H1 (cell line): Measurements from ENCODE around the gene LYL1. TPM values are rescaled to one million over a fixed set of nuclear protein-coding genes. Genes with fewer than 3 reads are reported as not detected.

Experiments used
- CTCF ChIA-PET: fragments of 300-600 bp; sonication (Branson Sonifier 250); formaldehyde crosslinking; loops from one replicate; lab custom pipeline; 2021; ENCODE audit not compliant: partially characterized antibody; lab: Charles Lee
- POLR2A ChIA-PET: fragments of 300-600 bp; sonication (Branson Sonifier 250); formaldehyde crosslinking; loops from one replicate; lab custom pipeline; 2021; ENCODE audit warnings: inconsistent platforms; ENCODE audit not compliant: partially characterized antibody; lab: Charles Lee
- DNase-seq, 2 experiments: peaks; one replicate each; pipeline versions ENCODE4 v3.0.0 to v3.0.0-alpha.2; 2010 to 2022; ENCODE audit warnings: low spot score in 2 of 2, low read depth in 1 of 2, mixed read lengths in 1 of 2
- FAIRE-seq: peaks from 2 replicates; lab custom pipeline; 2011; peaks lifted over from hg19 to GRCh38; lab: Jason Lieb, UNC
- H2AFZ ChIP-seq: 2 replicates; pipeline ENCODE4 v1.8.1; 2012; ENCODE audit warnings: low read length, inconsistent platforms
- H2AK5ac ChIP-seq: 2 replicates; pipeline ENCODE4 v1.6.1; 2013; ENCODE audit warnings: low read depth, low read length
- H2BK120ac ChIP-seq: replicated peaks from 2 replicates; pipeline ENCODE3; 2013; ENCODE audit warnings: low read depth, low read length, inconsistent platforms
- H2BK12ac ChIP-seq: 2 replicates; pipeline ENCODE4 v1.6.1; 2013; ENCODE audit warnings: low read depth, low read length
- H2BK15ac ChIP-seq: 2 replicates; pipeline ENCODE4 v1.6.1; 2013; ENCODE audit warnings: low read length
- H2BK20ac ChIP-seq: 2 replicates; pipeline ENCODE4 v1.6.1; 2013; ENCODE audit warnings: low read length
- H2BK5ac ChIP-seq: 2 replicates; pipeline ENCODE4 v1.6.1; 2013; ENCODE audit warnings: low read depth, low read length
- H3K14ac ChIP-seq: 2 replicates; pipeline ENCODE4 v1.6.1; 2013; ENCODE audit warnings: inconsistent platforms; ENCODE audit not compliant: insufficient read length
- H3K18ac ChIP-seq: 2 replicates; pipeline ENCODE4 v1.6.1; 2013; ENCODE audit warnings: low read length; ENCODE audit errors: extremely low read depth
- H3K23ac ChIP-seq: 2 replicates; pipeline ENCODE4 v1.6.1; 2013; ENCODE audit warnings: inconsistent platforms; ENCODE audit not compliant: insufficient read length
- H3K23me2 ChIP-seq: 2 replicates; pipeline ENCODE4 v1.6.1; 2013; ENCODE audit warnings: low read depth, low read length
- H3K27ac ChIP-seq: 2 replicates; pipeline ENCODE4 v1.6.1; 2011; ENCODE audit warnings: low read depth, low read length, inconsistent platforms
- H3K27me3 ChIP-seq, 4 experiments: replicated peaks in 1 of 4; 1 replicate in 1 of 4; 2 replicates in 3 of 4; pipeline versions ENCODE4 v1.6.1 to v1.8.1; 2011 to 2013; ENCODE audit warnings: low read length in 3 of 4, mild to moderate bottlenecking in 3 of 4, inconsistent platforms in 2 of 4, mixed read lengths in 2 of 4, moderate library complexity in 1 of 4; ENCODE audit not compliant: control insufficient read depth in 3 of 4, insufficient read depth in 3 of 4; ENCODE audit errors: extremely low read depth in 1 of 4
- H3K36me3 ChIP-seq, 4 experiments: 2 replicates each; pipeline versions ENCODE4 v1.6.1 to v1.8.1; 2011 to 2013; ENCODE audit warnings: mild to moderate bottlenecking in 4 of 4, low read length in 3 of 4, moderate library complexity in 2 of 4, control low read depth in 1 of 4, inconsistent platforms in 1 of 4; ENCODE audit not compliant: insufficient read depth in 4 of 4, control insufficient read depth in 2 of 4
- H3K4ac ChIP-seq: replicated peaks from 2 replicates; pipeline ENCODE3; 2013; ENCODE audit warnings: low read length, low read depth, mixed read lengths, inconsistent platforms; ENCODE audit not compliant: insufficient read length
- H3K4me1 ChIP-seq, 4 experiments: replicated peaks in 1 of 4; 1 replicate in 1 of 4; 2 replicates in 3 of 4; pipeline versions ENCODE4 v1.6.1 to v1.8.1; 2011 to 2013; ENCODE audit warnings: low read length in 3 of 4, inconsistent platforms in 2 of 4, mixed read lengths in 1 of 4; ENCODE audit not compliant: insufficient read depth in 4 of 4, control insufficient read depth in 3 of 4
- H3K4me2 ChIP-seq, 2 experiments: 2 replicates each; pipeline versions ENCODE4 v1.6.1 to v1.8.1; 2011 to 2013; ENCODE audit warnings: low read depth in 2 of 2, low read length in 2 of 2, control low read depth in 1 of 2, inconsistent platforms in 1 of 2, mild to moderate bottlenecking in 1 of 2; ENCODE audit not compliant: insufficient read depth in 1 of 2
- H3K4me3 ChIP-seq, 4 experiments: fragments of 200-600, 300-600 bp in 1 of 4; sonication (generic), shearing (Covaris generic), sonication (Bioruptor Twin) in 1 of 4; 2 replicates each; pipeline versions ENCODE4 v1.5.1 to v1.8.1; 2011 to 2016; ENCODE audit warnings: low read length in 4 of 4, low read depth in 3 of 4, control low read depth in 2 of 4, inconsistent platforms in 2 of 4, mild to moderate bottlenecking in 2 of 4, mixed read lengths in 1 of 4, moderate library complexity in 1 of 4; ENCODE audit not compliant: insufficient read depth in 2 of 4; ENCODE audit errors: extremely low read depth in 1 of 4
- H3K56ac ChIP-seq: replicated peaks from 2 replicates; pipeline ENCODE3; 2013; ENCODE audit warnings: low read depth, mild to moderate bottlenecking, mixed read lengths, low read length, inconsistent platforms; ENCODE audit not compliant: insufficient read length
- H3K79me1 ChIP-seq: 2 replicates; pipeline ENCODE4 v1.6.1; 2013; ENCODE audit warnings: low read depth, low read length, control low read depth
- H3K79me2 ChIP-seq, 2 experiments: 2 replicates each; pipeline versions ENCODE4 v1.6.1 to v1.8.1; 2012 to 2013; ENCODE audit warnings: low read length in 2 of 2, mild to moderate bottlenecking in 2 of 2, inconsistent platforms in 1 of 2; ENCODE audit not compliant: insufficient read depth in 2 of 2, control insufficient read depth in 1 of 2
- H3K9ac ChIP-seq, 4 experiments: replicated peaks in 1 of 4; 1 replicate in 1 of 4; 2 replicates in 3 of 4; pipeline versions ENCODE4 v1.6.1 to v1.8.1; 2011 to 2013; ENCODE audit warnings: low read depth in 3 of 4, low read length in 3 of 4, control low read depth in 2 of 4, mild to moderate bottlenecking in 2 of 4, moderate library complexity in 2 of 4, inconsistent platforms in 1 of 4; ENCODE audit errors: extremely low read depth in 1 of 4
- H3K9me3 ChIP-seq, 2 experiments: 2 replicates each; pipeline versions ENCODE4 v1.6.1 to v1.8.1; 2012 to 2013; ENCODE audit warnings: mild to moderate bottlenecking in 2 of 2, moderate library complexity in 2 of 2, control low read depth in 1 of 2, inconsistent platforms in 1 of 2, low read depth in 1 of 2, low read length in 1 of 2, mixed read lengths in 1 of 2; ENCODE audit not compliant: insufficient read depth in 2 of 2
- H4K20me1 ChIP-seq, 2 experiments: replicated peaks in 1 of 2; 2 replicates each; pipeline versions ENCODE3 to v1.8.1; 2011 to 2013; ENCODE audit warnings: inconsistent platforms in 2 of 2, low read length in 2 of 2, mild to moderate bottlenecking in 1 of 2; ENCODE audit not compliant: insufficient read depth in 2 of 2, control insufficient read depth in 1 of 2
- H4K5ac ChIP-seq: 2 replicates; pipeline ENCODE4 v1.6.1; 2013; ENCODE audit warnings: low read length, low read depth, mixed read lengths, inconsistent platforms; ENCODE audit not compliant: insufficient read length
- H4K8ac ChIP-seq: 2 replicates; pipeline ENCODE4 v1.8.0; 2013; ENCODE audit warnings: mild to moderate bottlenecking, moderate library complexity, low read length, inconsistent platforms; ENCODE audit not compliant: insufficient read depth; ENCODE audit errors: extremely low read depth
- H4K91ac ChIP-seq: replicated peaks from 2 replicates; pipeline ENCODE3; 2013; ENCODE audit warnings: low read length, mixed read lengths, inconsistent platforms; ENCODE audit not compliant: insufficient read length
- CHD2 ChIP-seq: IDR thresholded peaks from 2 replicates; pipeline ENCODE4 v1.6.1; 2012; ENCODE audit warnings: low read length, improper control_type of control experiment
- EZH2 ChIP-seq: fragments of 200-600 bp; sonication (generic); IDR thresholded peaks from 2 replicates; pipeline ENCODE4 v1.7.1; 2012; ENCODE audit warnings: low read depth, mild to moderate bottlenecking, moderate library complexity, low read length, inconsistent platforms; ENCODE audit not compliant: severe bottlenecking
- JUND ChIP-seq: IDR thresholded peaks from 2 replicates; pipeline ENCODE4 v1.6.1; 2011; ENCODE audit warnings: mild to moderate bottlenecking, improper control_type of control experiment, low read length
- NRF1 ChIP-seq: IDR thresholded peaks from 2 replicates; pipeline ENCODE4 v1.6.1; 2011; ENCODE audit warnings: mild to moderate bottlenecking, low read depth, low read length, improper control_type of control experiment
- RFX5 ChIP-seq: IDR thresholded peaks from 2 replicates; pipeline ENCODE4 v1.6.1; 2011; ENCODE audit warnings: low read depth, low read length, improper control_type of control experiment, borderline replicate concordance
- SUZ12 ChIP-seq: fragments of 200-600 bp; sonication (generic); IDR thresholded peaks from 2 replicates; pipeline ENCODE4 v1.6.1; 2012; ENCODE audit warnings: mild to moderate bottlenecking, inconsistent platforms, low read length, moderate library complexity, mixed read lengths
- TAF7 ChIP-seq: optimal IDR thresholded peaks from 2 replicates; pipeline ENCODE3; 2011; ENCODE audit warnings: low read depth, mild to moderate bottlenecking, inconsistent platforms, low read length, moderate library complexity, borderline replicate concordance
- YY1 ChIP-seq: IDR thresholded peaks from 2 replicates; pipeline ENCODE4 v1.6.1; 2011; ENCODE audit warnings: low read depth, mild to moderate bottlenecking, low read length
- WGBS, 2 experiments: shearing (Covaris generic) in 1 of 2; methylation state at CpG; one replicate each; pipeline versions ENCODE4 v1.1.6 to v1.1.7; 2013 to 2015; ENCODE audit warnings: low lambda C conversion rate in 2 of 2, mixed read lengths in 2 of 2, inconsistent platforms in 1 of 2, low coverage in 1 of 2, missing lambda C conversion rate in 1 of 2; ENCODE audit not compliant: insufficient replicate concordance in 2 of 2, insufficient coverage in 1 of 2, insufficient read length in 1 of 2; ENCODE audit errors: extremely low coverage in 1 of 2, missing lambda C conversion rate in 1 of 2; 5-methylcytosine and 5-hydroxymethylcytosine counted together
- polyA plus RNA-seq, 7 experiments: library from polyadenylated mRNA; depleted of rRNA in 3 of 7; stranded (reverse) in 5 of 7; unstranded in 2 of 7; fragments of >200 nt in 5 of 7; fragments of 200-250 nt in 2 of 7; gene quantifications; 1 replicate in 5 of 7; 2 replicates in 1 of 7; 4 replicates in 1 of 7; pipeline versions ENCODE4 v1.2.1 to v1.2.3, GENCODE V29; 2011 to 2013; ENCODE audit warnings: missing spikeins in 2 of 7, mixed read lengths in 2 of 7
- total RNA-seq: library from RNA; stranded (reverse); fragmentation: NEBNext Ultra II Directional; extraction: Animal tissue kit (Norgen Biotek cat#: 25700); gene quantifications from 2 replicates; pipeline ENCODE4 v1.2.1, GENCODE V29; 2021

LYL1 gene
- total and polyA plus RNA-seq, 2 of the 8 experiments (the other 6 are each of a cell fraction or from before 2014, with no cell fraction given), result 0.58 to 0.76 TPM

DNA sequence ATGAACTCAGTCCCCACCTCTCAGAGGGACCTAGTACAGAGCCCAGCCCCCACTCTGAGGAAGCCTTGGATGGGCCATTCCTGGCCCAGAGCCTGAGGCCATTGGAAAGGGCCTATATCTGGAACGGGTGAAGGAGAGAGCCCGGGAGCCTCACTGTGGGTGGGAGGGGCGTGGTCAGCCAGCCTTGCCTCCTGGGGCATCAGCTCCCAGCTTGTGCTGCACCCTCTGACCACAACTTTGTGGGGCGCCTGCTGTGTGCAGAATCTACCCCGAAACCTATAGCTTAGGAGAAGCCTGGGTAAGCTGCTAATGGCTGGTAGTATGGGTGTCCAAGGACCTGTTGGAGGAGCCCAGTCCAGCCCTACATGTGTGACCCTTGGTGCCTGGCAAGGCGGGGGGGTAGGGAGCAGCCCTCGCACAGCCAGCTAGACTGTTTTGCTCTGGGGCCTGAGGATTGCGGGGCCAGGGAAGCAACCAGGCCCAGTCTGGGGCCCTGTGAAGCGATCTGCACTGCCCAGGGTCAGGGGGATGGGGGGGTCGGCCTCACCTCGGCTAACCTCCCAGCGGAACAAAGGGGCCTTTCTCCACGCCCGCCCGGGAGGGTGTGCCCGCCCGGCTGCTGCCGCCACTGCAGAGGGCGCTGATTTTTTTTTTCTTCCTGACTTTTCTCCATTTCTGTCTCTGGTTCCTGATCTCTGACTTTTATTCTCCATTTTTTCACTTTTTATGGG is 42.3 kb downstream of the LYL1 start:
- no peak overlapping the region for H3K56ac ChIP-seq
- no peak overlapping the region for H2BK15ac ChIP-seq
- H4K20me1 ChIP-seq, result peaks cover 0 to 9% of the 10 kb centered on the region in 2 experiments
- no peak overlapping the region for H2BK20ac ChIP-seq
- no peak overlapping the region for H3K4ac ChIP-seq
- H2BK120ac ChIP-seq, result no peak overlapping the region
- no peak overlapping the region for H3K14ac ChIP-seq
- DNase-seq, result peak in 1 of 2 experiments; percentile 56
- no peak overlapping the region for H3K27ac ChIP-seq
- peak overlapping the region; percentile 61 to 93 for H3K4me2 ChIP-seq
- no peak overlapping the region; the same call in 1 of the 2 replicates for H3K18ac ChIP-seq
- no peak overlapping the region for H3K9ac ChIP-seq
- H3K79me2 ChIP-seq, result no peaks in the 10 kb centered on the region
- no peak overlapping the region for H4K5ac ChIP-seq
- TF ChIP-seq YY1, result no peak
- TF ChIP-seq SUZ12, result peak; percentile 17; the same call in 1 of the 2 replicates
- TF ChIP-seq TAF7, result no peak
- no peak for TF ChIP-seq NRF1
- no peak for TF ChIP-seq CHD2
- peak; percentile 25 for TF ChIP-seq EZH2
- TF ChIP-seq JUND, result no peak
- no peak for TF ChIP-seq RFX5
- H3K79me1 ChIP-seq, result no peaks in the 10 kb centered on the region
- H3K9me3 ChIP-seq, result no peaks in the 10 kb centered on the region
- H3K36me3 ChIP-seq, result no peaks in the 10 kb centered on the region
- H3K4me3 ChIP-seq, result peak overlapping the region; percentile 17 to 60 (median 46); a peak in 5 of 8 replicates
- 36% methylated on average over 16 of the region's 19 CpGs; no CpG with 5 or more reads in 1 of the 2 experiments for WGBS, 2 experiments
- H2BK5ac ChIP-seq, result no peak overlapping the region
- H3K23ac ChIP-seq, result no peak overlapping the region
- H2AK5ac ChIP-seq, result no peak overlapping the region
- ChIA-PET POLR2A (interaction anchor here (0.9 to 1.6 kb wide), 5 partner anchors 17 to 92 kb away, joined by 3 to 6 read pairs (median 3); partner anchors contain the start of gene NACC1), CTCF (interaction anchor here (0.6 to 48.8 kb wide), 15 partner anchors 10 to 766 kb away, joined by 3 to 1145 read pairs (median 41); partner anchors contain the start of genes LYL1, NFIX and ZNF44)
- H4K91ac ChIP-seq, result no peak overlapping the region
- H3K23me2 ChIP-seq, result peaks cover 6% of the 10 kb centered on the region; the same call in 1 of the 2 replicates
- H2BK12ac ChIP-seq, result no peak overlapping the region
- H2AFZ ChIP-seq, result no peak overlapping the region
- no peak overlapping the region for H4K8ac ChIP-seq
- no peak for FAIRE-seq
- peaks cover 4 to 21% (median 16%) of the 10 kb centered on the region in 4 experiments for H3K4me1 ChIP-seq
- peaks cover 64 to 84% (median 80%) of the 10 kb centered on the region in 4 experiments for H3K27me3 ChIP-seq
